Cardiac muscle cell (in vitro differentiated cells and primary cell): Measurements from ENCODE around the gene CMTM8. TPM values are rescaled to one million over a fixed set of nuclear protein-coding genes. Genes with fewer than 3 reads are reported as not detected.
A peak's percentile ranks its signal among the peaks of the same experiment; 100 is the strongest.

Experiments used
- DNase-seq, 2 donors: peaks; one replicate each; pipeline versions ENCODE4 v3.0.0 to v3.0.0-alpha.2; 2010 to 2017; ENCODE audit warnings: low read depth in 1 of 2, low spot score in 1 of 2
- H3K27ac ChIP-seq: fragments of 200-600 bp; sonication (generic); 2 replicates; pipeline ENCODE4 v1.5.1; 2016
- H3K27me3 ChIP-seq: fragments of 200-600 bp; sonication (generic); 2 replicates; pipeline ENCODE4 v1.6.0; 2016; ENCODE audit warnings: control low read depth
- H3K36me3 ChIP-seq: fragments of 200-600 bp; sonication (generic); 2 replicates; pipeline ENCODE4 v1.5.1; 2016; ENCODE audit warnings: control low read depth
- H3K4me1 ChIP-seq: fragments of 200-600 bp; sonication (generic); 2 replicates; pipeline ENCODE4 v1.8.1; 2017; ENCODE audit warnings: low read depth, mild to moderate bottlenecking, mixed run types
- H3K4me3 ChIP-seq: fragments of 200-600 bp; sonication (generic); 2 replicates; pipeline ENCODE4 v1.5.1; 2016; ENCODE audit warnings: mild to moderate bottlenecking
- H3K9me3 ChIP-seq: fragments of 200-600 bp; sonication (generic); 2 replicates; pipeline ENCODE4 v1.5.1; 2017; ENCODE audit warnings: low read depth, mild to moderate bottlenecking, control low read depth
- CTCF ChIP-seq: IDR thresholded peaks from 2 replicates; pipeline ENCODE4 v1.5.1; 2012; ENCODE audit warnings: low read depth, mild to moderate bottlenecking, low read length
- polyA plus RNA-seq: library from polyadenylated mRNA; unstranded; fragments of >200 nt; fragmentation: Nextera tagmentation; extraction: Ambion mirVana; gene quantifications from 2 replicates; pipeline ENCODE4 v1.2.1, GENCODE V29; 2016
- total RNA-seq: library from RNA; depleted of rRNA; stranded (reverse); fragments of >200 nt; gene quantifications from 2 replicates; pipeline ENCODE4 v1.2.3, GENCODE V29; 2016

The CMTM8 gene
- total and polyA plus RNA-seq, 2 experiments from 2014 or later: 6.9 to 12.5 TPM

GRCh38 chr3:32323604-32324003 lies 85.1 kb downstream of the CMTM8 start:
- Histone ChIP-seq H3K36me3 (no peaks in the 10 kb centered on the region), H3K27me3 (no peaks in the 10 kb centered on the region), H3K9me3 (no peaks in the 10 kb centered on the region), H3K27ac (no peak overlapping the region), H3K4me1 (peaks cover 40% of the 10 kb centered on the region), H3K4me3 (no peak overlapping the region)
- no peak for TF ChIP-seq CTCF
- DNase-seq: no peak

- H3K36me3 ChIP-seq: no peaks in the 10 kb centered on the region
- DNase-seq: no peak
- peaks cover 35% of the 10 kb centered on the region for H3K4me1 ChIP-seq
- H3K27ac ChIP-seq: no peak overlapping the region
- no peak overlapping the region for H3K4me3 ChIP-seq
- TF ChIP-seq CTCF: no peak
- no peaks in the 10 kb centered on the region for H3K27me3 ChIP-seq
- no peaks in the 10 kb centered on the region for H3K9me3 ChIP-seq
Measured at GRCh38 chr3:32325201-32325600, 86.7 kb downstream of the CMTM8 start.

- Histone ChIP-seq H3K4me1 (peaks cover 28% of the 10 kb centered on the region), H3K27ac (no peak overlapping the region), H3K4me3 (no peak overlapping the region), H3K27me3 (no peaks in the 10 kb centered on the region), H3K9me3 (no peaks in the 10 kb centered on the region), H3K36me3 (no peaks in the 10 kb centered on the region)
- DNase-seq: peak in 1 of 2 donors; percentile 21
- no peak for TF ChIP-seq CTCF
Measured at GRCh38 chr3:32325927-32326326, 87.4 kb downstream of the CMTM8 start.

- no peak for TF ChIP-seq CTCF
- Histone ChIP-seq H3K36me3 (no peaks in the 10 kb centered on the region), H3K4me1 (peaks cover 19% of the 10 kb centered on the region), H3K9me3 (no peaks in the 10 kb centered on the region), H3K4me3 (no peak overlapping the region), H3K27me3 (no peaks in the 10 kb centered on the region), H3K27ac (no peak overlapping the region)
- no peak for DNase-seq
Measured at GRCh38 chr3:32326795-32327194, 88.3 kb downstream of the CMTM8 start.

- H3K27ac ChIP-seq: no peak overlapping the region
- TF ChIP-seq CTCF: peak; percentile 42
- H3K36me3 ChIP-seq: no peaks in the 10 kb centered on the region
- no peaks in the 10 kb centered on the region for H3K27me3 ChIP-seq
- H3K4me1 ChIP-seq: peaks cover 26% of the 10 kb centered on the region
- H3K9me3 ChIP-seq: no peaks in the 10 kb centered on the region
- no peak for DNase-seq
- no peak overlapping the region for H3K4me3 ChIP-seq
Measured at GRCh38 chr3:32334675-32335074, 96.2 kb downstream of the CMTM8 start.
